Measurements from ENCODE around the gene AKR7A2. TPM values are rescaled to one million over a fixed set of nuclear protein-coding genes. Genes with fewer than 3 reads are reported as not detected.

The AKR7A2 gene
- total and polyA plus RNA-seq, 12 donors: 20.0 to 235 (median 110) TPM

DNA sequence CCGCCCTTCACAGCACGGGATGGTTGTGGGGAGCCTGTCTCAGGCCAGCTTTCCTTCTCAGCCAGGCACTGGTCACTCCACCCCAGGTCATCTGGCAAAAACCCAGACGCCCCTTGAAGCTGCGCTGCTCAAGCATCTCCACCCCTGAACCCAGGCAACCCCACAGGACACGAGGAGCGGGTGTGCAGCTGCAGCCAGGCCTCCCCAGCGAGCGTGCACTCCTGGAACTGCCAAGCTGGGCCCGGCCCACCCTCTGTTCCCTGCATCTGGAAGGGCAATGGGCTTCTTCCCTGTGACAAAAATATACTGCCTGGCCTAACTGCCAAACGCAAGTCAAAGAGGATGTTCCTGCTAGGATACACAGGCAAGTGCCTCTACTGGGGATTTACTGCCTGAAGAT, 39.9 kb upstream of the AKR7A2 start:
- no peaks in the 10 kb centered on the region for H3K9me3 ChIP-seq (replicated peaks in 1 of 3)
- 77 to 88% (median 85%) methylated on average over 3 to 10 of the region's 10 CpGs for WGBS, 4 donors
- H3K4me3 ChIP-seq: no peak overlapping the region
- TF ChIP-seq POLR2A (IDR thresholded peaks at IDR 0.05): no peak
- TF ChIP-seq, protein P1, sequence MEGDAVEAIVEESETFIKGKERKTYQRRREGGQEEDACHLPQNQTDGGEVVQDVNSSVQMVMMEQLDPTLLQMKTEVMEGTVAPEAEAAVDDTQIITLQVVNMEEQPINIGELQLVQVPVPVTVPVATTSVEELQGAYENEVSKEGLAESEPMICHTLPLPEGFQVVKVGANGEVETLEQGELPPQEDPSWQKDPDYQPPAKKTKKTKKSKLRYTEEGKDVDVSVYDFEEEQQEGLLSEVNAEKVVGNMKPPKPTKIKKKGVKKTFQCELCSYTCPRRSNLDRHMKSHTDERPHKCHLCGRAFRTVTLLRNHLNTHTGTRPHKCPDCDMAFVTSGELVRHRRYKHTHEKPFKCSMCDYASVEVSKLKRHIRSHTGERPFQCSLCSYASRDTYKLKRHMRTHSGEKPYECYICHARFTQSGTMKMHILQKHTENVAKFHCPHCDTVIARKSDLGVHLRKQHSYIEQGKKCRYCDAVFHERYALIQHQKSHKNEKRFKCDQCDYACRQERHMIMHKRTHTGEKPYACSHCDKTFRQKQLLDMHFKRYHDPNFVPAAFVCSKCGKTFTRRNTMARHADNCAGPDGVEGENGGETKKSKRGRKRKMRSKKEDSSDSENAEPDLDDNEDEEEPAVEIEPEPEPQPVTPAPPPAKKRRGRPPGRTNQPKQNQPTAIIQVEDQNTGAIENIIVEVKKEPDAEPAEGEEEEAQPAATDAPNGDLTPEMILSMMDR (IDR thresholded peaks at IDR 0.05): no peak
- DNase-seq: no peak
- intact Hi-C loops (cut with DNase I): no loop called here
- H3K36me3 ChIP-seq (replicated peaks in 1 of 2): peaks cover 0 to 74% of the 10 kb centered on the region in 2 donors
- H3K4me1 ChIP-seq (replicated peaks in 1 of 2): no peaks in the 10 kb centered on the region
- no peak overlapping the region for H3K27ac ChIP-seq
- no peaks in the 10 kb centered on the region for H3K27me3 ChIP-seq

DNA sequence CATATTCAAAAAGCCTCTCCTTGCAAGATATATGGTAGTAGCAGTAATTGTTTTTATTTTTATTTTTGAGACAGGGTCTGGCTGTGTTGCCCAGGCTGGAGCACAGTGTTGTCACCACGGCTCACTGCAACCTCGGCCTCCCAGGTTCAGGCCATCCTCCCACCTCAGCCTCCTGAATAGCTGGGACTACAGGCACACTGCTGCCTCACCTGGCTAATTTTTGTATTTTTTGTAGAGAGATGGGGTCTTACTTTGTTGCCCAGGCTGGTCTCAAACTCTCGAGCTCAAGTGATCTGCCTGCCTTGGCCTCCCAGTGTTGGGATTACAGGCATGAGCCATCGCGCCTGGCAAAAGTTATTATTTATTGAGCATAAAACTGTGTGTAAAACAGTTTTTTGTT, 38.6 kb upstream of the AKR7A2 start:
- 95 to 98% (median 96%) methylated on average over 5 of the region's 5 CpGs for WGBS, 4 donors
- intact Hi-C loops (cut with DNase I): no loop called here

DNA sequence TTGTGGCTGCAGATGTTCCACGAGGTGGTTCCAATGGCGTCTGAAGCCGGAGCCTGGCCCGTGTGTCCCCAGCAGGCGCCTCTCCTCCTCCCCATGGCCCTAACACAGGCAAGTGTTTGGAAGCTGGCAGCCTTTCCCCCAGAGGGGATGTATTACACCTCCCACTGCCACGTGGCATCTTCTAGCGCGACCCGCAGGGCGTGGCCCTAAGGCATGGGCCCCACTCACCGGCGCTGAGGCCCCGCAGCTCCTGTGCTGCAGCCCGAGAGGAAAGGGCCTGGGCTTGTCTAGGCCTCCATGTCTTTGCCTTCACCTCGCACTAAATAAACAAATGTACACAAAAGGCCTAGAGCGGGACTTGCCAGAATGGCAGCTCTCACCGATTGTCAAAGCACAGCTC, 38.1 kb upstream of the AKR7A2 start:
- Histone ChIP-seq H3K27ac (no peak overlapping the region), H3K4me1 (replicated peaks in 1 of 2) (no peaks in the 10 kb centered on the region), H3K36me3 (replicated peaks in 1 of 2) (peaks cover 0 to 60% of the 10 kb centered on the region in 2 donors), H3K27me3 (no peaks in the 10 kb centered on the region), H3K4me3 (no peak overlapping the region), H3K9me3 (replicated peaks in 1 of 3) (no peaks in the 10 kb centered on the region)
- 93 to 98% (median 95%) methylated on average over 9 to 17 of the region's 17 CpGs for WGBS, 4 donors
- intact Hi-C loops (cut with DNase I): no loop called here
- TF ChIP-seq POLR2A (IDR thresholded peaks at IDR 0.05): no peak
- TF ChIP-seq, protein P1 (IDR thresholded peaks at IDR 0.05): no peak
- no peak for DNase-seq

More for the DNA sequence above, 38.6 kb upstream of the AKR7A2 start:
- H3K9me3 ChIP-seq (replicated peaks in 1 of 3): no peaks in the 10 kb centered on the region
- H3K36me3 ChIP-seq (replicated peaks in 1 of 2): peaks cover 0 to 61% of the 10 kb centered on the region in 2 donors
- H3K4me1 ChIP-seq (replicated peaks in 1 of 2): no peaks in the 10 kb centered on the region
- H3K27me3 ChIP-seq: no peaks in the 10 kb centered on the region
- no peak overlapping the region for H3K4me3 ChIP-seq
- no peak for DNase-seq
- H3K27ac ChIP-seq: no peak overlapping the region
- no peak for TF ChIP-seq POLR2A (IDR thresholded peaks at IDR 0.05)
- TF ChIP-seq, protein P1 (IDR thresholded peaks at IDR 0.05): no peak

DNA sequence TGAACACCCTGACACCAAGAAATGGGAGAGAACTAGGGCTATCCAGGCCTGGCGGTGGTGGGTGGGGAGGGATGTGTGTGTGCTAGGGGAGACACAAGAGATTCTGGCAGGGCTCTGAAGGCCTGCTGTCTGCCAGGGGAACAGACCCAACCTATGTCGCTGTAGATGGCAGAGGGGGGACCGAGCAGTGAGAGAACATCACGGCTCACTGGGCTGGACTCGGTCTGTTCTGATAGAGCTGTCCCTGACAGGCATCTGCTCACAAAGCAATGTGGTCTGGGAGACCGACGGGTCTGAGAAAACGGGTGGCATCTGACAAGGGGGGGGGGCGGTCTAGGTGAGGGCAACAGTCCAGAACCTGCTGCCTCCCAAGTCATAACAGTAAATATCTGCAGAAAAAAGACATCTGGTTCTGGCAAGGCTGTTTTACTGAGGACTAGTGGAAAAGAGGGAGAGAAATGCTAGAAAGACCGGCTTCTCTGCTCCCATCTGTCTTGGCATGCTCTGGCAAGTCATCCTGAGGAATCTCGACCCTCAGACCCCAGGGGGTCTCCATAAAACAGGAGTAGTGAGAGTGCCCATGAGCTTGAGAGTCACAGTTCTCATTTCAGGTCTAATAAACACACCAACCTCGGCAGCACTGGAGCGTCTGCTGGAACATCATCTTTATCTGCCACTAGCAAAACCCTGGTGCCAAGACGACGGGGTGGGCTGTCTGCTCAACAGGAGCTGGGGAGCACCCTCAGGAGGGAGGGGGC, 36.7 kb upstream of the AKR7A2 start:
- H3K27ac ChIP-seq: no peak overlapping the region
- H3K4me3 ChIP-seq: no peak overlapping the region
- 79 to 89% (median 82%) methylated on average over 13 to 15 of the region's 15 CpGs for WGBS, 4 donors
- intact Hi-C loops (cut with DNase I): no loop called here
- no peaks in the 10 kb centered on the region for H3K27me3 ChIP-seq
- TF ChIP-seq POLR2A (IDR thresholded peaks at IDR 0.05): no peak
- TF ChIP-seq, protein P1 (IDR thresholded peaks at IDR 0.05): no peak
- no peaks in the 10 kb centered on the region for H3K9me3 ChIP-seq (replicated peaks in 1 of 3)
- H3K36me3 ChIP-seq (replicated peaks in 1 of 2): peaks cover 0 to 60% of the 10 kb centered on the region in 2 donors
- no peaks in the 10 kb centered on the region for H3K4me1 ChIP-seq (replicated peaks in 1 of 2)
- DNase-seq: no peak
